NCI-H774 (cell line): ENCODE measurements around the gene CPLANE1.
"Not testable (repeated sequence)": the region's sequence is repeated elsewhere in the genome, so short reads cannot be mapped to it uniquely, and the experiment has no call there.

Source experiments
- DNase-seq: peaks from one replicate; lab custom pipeline; 2025; lab: John Stamatoyannopoulos, UW

The CPLANE1 gene

GRCh38 chr5:37121027-37121426, 128.1 kb downstream of the CPLANE1 start:
- DNase-seq: no peak

- DNase-seq: no peak
Measured at GRCh38 chr5:37120270-37120669, 128.9 kb downstream of the CPLANE1 start.

GRCh38 chr5:37116359-37116758, 132.8 kb downstream of the CPLANE1 start:
- DNase-seq: no peak

- no peak for DNase-seq
Measured at GRCh38 chr5:37112383-37112991, 136.7 kb downstream of the CPLANE1 start.

- no peak for DNase-seq
Measured at GRCh38 chr5:37111426-37112382, 137.5 kb downstream of the CPLANE1 start.

GRCh38 chr5:37110135-37110534, 139.0 kb downstream of the CPLANE1 start:
- no peak for DNase-seq

GRCh38 chr5:37109338-37109737, 139.8 kb downstream of the CPLANE1 start:
- no peak for DNase-seq

- DNase-seq: no peak
Measured at GRCh38 chr5:37103302-37103701, 145.9 kb downstream of the CPLANE1 start.

GRCh38 chr5:37099267-37099666, 149.9 kb downstream of the CPLANE1 start:
- not testable (repeated sequence) for DNase-seq

GRCh38 chr5:37093795-37094194, 155.4 kb downstream of the CPLANE1 start:
- not testable (repeated sequence) for DNase-seq

- no peak for DNase-seq
Measured at GRCh38 chr5:37090781-37091180, 158.4 kb downstream of the CPLANE1 start.

- DNase-seq: no peak
Measured at GRCh38 chr5:37090123-37090726, 159.0 kb downstream of the CPLANE1 start.

GRCh38 chr5:37088009-37088408, 161.2 kb downstream of the CPLANE1 start:
- DNase-seq: no peak

GRCh38 chr5:37086466-37087173, 162.6 kb downstream of the CPLANE1 start:
- no peak for DNase-seq

- not testable (repeated sequence) for DNase-seq
Measured at GRCh38 chr5:37086026-37086425, 163.2 kb downstream of the CPLANE1 start.

- DNase-seq: not testable (repeated sequence)
Measured at GRCh38 chr5:37082977-37083376, 166.2 kb downstream of the CPLANE1 start.

GRCh38 chr5:37080697-37081096, 168.5 kb downstream of the CPLANE1 start:
- no peak for DNase-seq

GRCh38 chr5:37077146-37077545, 172.0 kb downstream of the CPLANE1 start:
- no peak for DNase-seq

- no peak for DNase-seq
Measured at GRCh38 chr5:37075399-37075950, 173.7 kb downstream of the CPLANE1 start.

- DNase-seq: no peak
Measured at GRCh38 chr5:37071901-37072581, 177.1 kb downstream of the CPLANE1 start.

GRCh38 chr5:37071487-37071886, 177.7 kb downstream of the CPLANE1 start:
- DNase-seq: no peak
